Activated naive CD4-positive, alpha-beta T cell treated with anti-CD3 and anti-CD28 coated beads, Interleukin-2, amount 50 U/mL, for 24 hours (primary cell): Measurements from ENCODE around the gene EMC6.

Source experiments
- H3K27ac Mint-ChIP-seq: one replicate; pipeline ENCODE4 v1.8.0; 2021; ENCODE audit warnings: mild to moderate bottlenecking, mixed read lengths
- H3K27me3 Mint-ChIP-seq: one replicate; pipeline ENCODE4 v1.8.0; 2021; ENCODE audit warnings: mixed read lengths
- H3K36me3 Mint-ChIP-seq: one replicate; pipeline ENCODE4 v1.8.0; 2021; ENCODE audit warnings: mixed read lengths
- H3K4me1 Mint-ChIP-seq: one replicate; pipeline ENCODE4 v1.8.0; 2021; ENCODE audit warnings: mixed read lengths
- H3K4me3 Mint-ChIP-seq: one replicate; pipeline ENCODE4 v1.8.0; 2021; ENCODE audit warnings: mild to moderate bottlenecking, mixed read lengths
- H3K9me3 Mint-ChIP-seq: one replicate; pipeline ENCODE4 v1.8.0; 2021; ENCODE audit warnings: mixed read lengths

Gene EMC6

DNA sequence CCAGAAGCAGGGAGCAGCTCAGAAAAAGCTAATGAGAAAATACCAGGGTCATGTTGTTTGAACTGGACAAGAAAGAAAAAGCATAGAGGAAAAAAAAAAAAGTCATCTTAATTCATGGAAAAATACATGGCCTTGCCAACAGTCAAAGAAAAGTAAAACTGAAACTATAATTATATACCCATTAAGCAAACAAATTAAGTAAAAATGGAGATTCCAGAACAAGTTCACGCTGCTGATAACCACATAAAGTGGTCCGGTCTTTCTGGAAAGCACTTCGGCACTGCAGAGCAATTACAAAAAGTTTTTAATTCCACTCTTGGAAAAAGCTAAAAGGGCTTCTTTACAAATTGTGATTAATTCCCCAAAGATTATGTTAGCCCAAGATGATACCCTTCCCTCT, 39.8 kb downstream of the EMC6 start:
- H3K9me3 Mint-ChIP-seq, result no peaks in the 10 kb centered on the region
- no peaks in the 10 kb centered on the region for H3K27me3 Mint-ChIP-seq
- no peak overlapping the region for H3K4me3 Mint-ChIP-seq
- H3K36me3 Mint-ChIP-seq, result peaks cover 10% of the 10 kb centered on the region
- peak overlapping the region; percentile 72 for H3K27ac Mint-ChIP-seq
- peaks cover 35% of the 10 kb centered on the region for H3K4me1 Mint-ChIP-seq

DNA sequence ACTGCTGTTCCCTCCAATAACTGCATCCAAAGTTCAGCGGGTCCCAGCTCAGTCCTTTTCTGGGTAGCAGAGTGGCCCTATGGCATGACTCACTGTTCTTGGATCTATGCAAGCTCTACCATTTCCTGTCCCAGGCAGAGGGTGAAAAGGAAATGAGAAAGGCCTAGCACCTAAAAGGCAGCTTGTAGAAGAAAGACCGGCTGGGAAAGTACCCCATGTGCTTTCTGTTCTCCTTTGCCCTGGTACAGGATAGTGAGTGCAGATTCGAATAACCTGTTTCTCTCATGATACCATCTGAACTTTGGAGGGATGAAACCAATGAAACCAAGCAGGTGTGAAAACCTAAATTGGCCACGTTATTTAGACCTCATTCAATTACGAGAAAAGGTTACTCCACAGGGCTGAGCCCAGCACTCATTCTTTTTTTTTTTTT, 42.4 kb downstream of the EMC6 start:
- H3K9me3 Mint-ChIP-seq, result no peaks in the 10 kb centered on the region
- no peaks in the 10 kb centered on the region for H3K27me3 Mint-ChIP-seq
- H3K4me1 Mint-ChIP-seq, result peaks cover 35% of the 10 kb centered on the region
- H3K4me3 Mint-ChIP-seq, result peak overlapping the region; percentile 43
- peaks cover 16% of the 10 kb centered on the region for H3K36me3 Mint-ChIP-seq
- H3K27ac Mint-ChIP-seq, result peak overlapping the region; percentile 93

GRCh38 chr17:3712811-3713463, 44.3 kb downstream of the EMC6 start:
- Mint-ChIP-seq H3K27ac (no peak overlapping the region), H3K4me3 (no peak overlapping the region), H3K36me3 (peaks cover 16% of the 10 kb centered on the region), H3K9me3 (no peaks in the 10 kb centered on the region), H3K4me1 (peaks cover 35% of the 10 kb centered on the region), H3K27me3 (no peaks in the 10 kb centered on the region)

- Mint-ChIP-seq H3K4me1 (peaks cover 33% of the 10 kb centered on the region), H3K27me3 (no peaks in the 10 kb centered on the region), H3K4me3 (no peak overlapping the region), H3K9me3 (no peaks in the 10 kb centered on the region), H3K27ac (peak overlapping the region; percentile 76), H3K36me3 (peaks cover 16% of the 10 kb centered on the region)
Observed at GRCh38 chr17:3715296-3715695, 46.7 kb downstream of the EMC6 start.

GRCh38 chr17:3718201-3718600, 49.6 kb downstream of the EMC6 start:
- H3K36me3 Mint-ChIP-seq, result peaks cover 11% of the 10 kb centered on the region
- no peaks in the 10 kb centered on the region for H3K9me3 Mint-ChIP-seq
- no peaks in the 10 kb centered on the region for H3K27me3 Mint-ChIP-seq
- H3K4me1 Mint-ChIP-seq, result peaks cover 31% of the 10 kb centered on the region
- no peak overlapping the region for H3K4me3 Mint-ChIP-seq
- peak overlapping the region; percentile 12 for H3K27ac Mint-ChIP-seq

GRCh38 chr17:3719265-3719664, 50.7 kb downstream of the EMC6 start:
- Mint-ChIP-seq H3K27me3 (no peaks in the 10 kb centered on the region), H3K27ac (no peak overlapping the region), H3K4me3 (no peak overlapping the region), H3K36me3 (peaks cover 11% of the 10 kb centered on the region), H3K4me1 (peaks cover 31% of the 10 kb centered on the region), H3K9me3 (no peaks in the 10 kb centered on the region)
